Pons (tissue), 1 donor: ENCODE results near the gene TNIK.

Experiments
- DNase-seq: peaks from one replicate; pipeline ENCODE4 v3.0.0-alpha.2; 2016; ENCODE audit warnings: low spot score

TNIK gene

DNA sequence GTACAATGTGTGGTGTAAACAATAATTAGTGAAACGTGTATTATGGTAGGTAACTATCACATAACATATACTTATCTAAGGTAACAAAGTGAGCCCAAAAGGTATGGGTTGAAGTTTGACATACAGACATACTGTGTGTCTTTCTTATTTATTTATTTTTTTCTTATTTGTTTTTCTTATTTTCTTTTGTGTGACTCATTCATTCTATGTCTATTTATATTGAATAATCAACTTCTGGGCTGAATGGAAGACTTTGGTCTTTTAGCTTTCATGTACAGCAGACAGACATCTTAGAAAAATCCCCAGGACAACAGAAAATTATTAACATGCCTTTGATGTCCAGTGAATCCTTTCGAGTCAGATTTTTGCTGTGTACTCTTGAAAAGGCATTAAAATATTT is 233.4 kb downstream of the TNIK start:
- no peak for DNase-seq

- no peak for DNase-seq
These were observed 234.5 kb downstream of the TNIK start for GRCh38 chr3:171225708-171226107.

DNA sequence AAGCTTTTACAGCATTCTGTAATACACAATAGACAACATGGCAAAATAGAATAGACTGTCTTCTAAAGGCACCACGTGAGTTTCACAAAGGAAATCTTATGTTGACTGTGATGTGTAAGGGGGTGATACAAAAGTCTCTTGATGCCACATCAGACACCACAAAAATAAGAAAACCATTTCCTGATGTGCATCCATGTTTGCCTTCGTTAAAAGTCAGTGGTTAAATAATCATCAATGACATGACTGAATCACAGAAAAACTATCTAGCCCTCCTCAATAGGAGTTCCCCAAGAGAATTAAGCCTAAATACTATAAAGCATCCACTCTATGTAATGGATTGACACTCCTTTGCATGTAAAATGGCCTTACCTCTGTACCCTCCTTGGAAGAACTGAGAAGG is 235.0 kb downstream of the TNIK start:
- DNase-seq = no peak

- no peak for DNase-seq
These were observed 236.8 kb downstream of the TNIK start for GRCh38 chr3:171223396-171223795.

DNA sequence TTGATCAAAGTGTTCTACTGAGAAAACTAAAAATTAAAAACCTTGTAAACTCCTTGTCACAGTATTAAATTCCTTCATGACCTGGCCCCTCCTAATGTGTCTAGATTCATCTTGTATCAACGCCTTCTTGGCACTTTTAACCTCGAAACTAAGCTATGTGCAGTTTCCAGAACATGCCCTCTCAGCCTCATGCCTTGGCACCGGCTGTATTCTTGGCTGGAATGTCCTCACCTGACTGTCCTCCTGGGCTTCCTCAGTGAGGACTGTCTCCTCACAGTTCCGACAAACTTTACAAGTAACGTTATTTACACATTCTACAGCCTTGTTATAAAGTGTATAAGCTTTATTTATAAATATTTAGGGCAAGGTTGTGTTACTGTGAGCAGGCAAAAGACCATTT is 237.2 kb downstream of the TNIK start:
- no peak for DNase-seq

GRCh38 chr3:171221597-171221996 is 238.6 kb downstream of the TNIK start:
- no peak for DNase-seq

- DNase-seq = no peak
These were observed 239.1 kb downstream of the TNIK start for GRCh38 chr3:171221104-171221503.

- DNase-seq = no peak
These were observed 240.9 kb downstream of the TNIK start for GRCh38 chr3:171219258-171219657.

GRCh38 chr3:171218069-171218468 is 242.1 kb downstream of the TNIK start:
- no peak for DNase-seq

DNA sequence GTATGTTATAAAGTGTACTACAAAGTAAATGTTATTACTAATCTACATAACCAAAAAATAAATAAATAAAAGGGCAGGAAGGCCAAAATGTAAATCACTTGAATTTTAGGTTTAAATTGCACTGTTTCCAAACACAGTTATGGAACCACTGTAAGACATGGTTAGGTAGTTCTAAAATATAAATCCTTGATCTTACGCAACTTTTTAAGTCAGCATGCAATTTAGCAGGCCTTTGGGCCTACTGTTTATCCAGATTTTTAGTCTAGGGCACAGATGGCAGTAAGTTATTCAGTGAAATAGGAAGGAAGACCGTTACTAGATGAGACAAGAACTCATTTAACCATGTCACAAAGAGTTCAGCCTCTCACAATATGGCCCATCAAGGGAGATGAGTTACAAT is 246.3 kb downstream of the TNIK start:
- no peak for DNase-seq

DNA sequence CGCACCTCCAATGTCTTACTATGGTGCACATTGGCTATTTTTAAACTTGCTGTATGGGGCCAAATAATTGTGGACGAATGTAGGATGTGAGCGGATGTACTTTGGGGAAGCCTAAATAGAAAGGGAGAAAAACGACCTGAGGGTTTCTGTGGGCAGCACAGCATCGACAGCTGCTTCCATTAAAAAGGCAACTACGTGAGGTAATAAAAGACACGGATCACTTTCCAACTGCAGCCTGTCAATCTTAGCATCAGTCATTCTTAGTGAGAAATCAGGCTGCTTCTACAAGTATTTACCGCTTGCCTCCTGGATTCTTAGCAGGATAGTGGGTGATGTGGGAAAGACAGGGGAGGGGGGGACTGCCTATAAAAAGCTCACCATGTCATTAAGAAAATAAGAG is 247.0 kb downstream of the TNIK start:
- DNase-seq = no peak

- no peak for DNase-seq
These were observed 247.6 kb downstream of the TNIK start for GRCh38 chr3:171212648-171213047.

GRCh38 chr3:171206283-171206682 is 253.9 kb downstream of the TNIK start:
- no peak for DNase-seq

- DNase-seq = no peak
These were observed 255.3 kb downstream of the TNIK start for GRCh38 chr3:171204942-171205341.

- DNase-seq = no peak
These were observed 258.4 kb downstream of the TNIK start for GRCh38 chr3:171201825-171202224.

- no peak for DNase-seq
These were observed 259.5 kb downstream of the TNIK start for GRCh38 chr3:171200750-171201088.

- DNase-seq = no peak
These were observed 260.0 kb downstream of the TNIK start for GRCh38 chr3:171200052-171200749.

DNA sequence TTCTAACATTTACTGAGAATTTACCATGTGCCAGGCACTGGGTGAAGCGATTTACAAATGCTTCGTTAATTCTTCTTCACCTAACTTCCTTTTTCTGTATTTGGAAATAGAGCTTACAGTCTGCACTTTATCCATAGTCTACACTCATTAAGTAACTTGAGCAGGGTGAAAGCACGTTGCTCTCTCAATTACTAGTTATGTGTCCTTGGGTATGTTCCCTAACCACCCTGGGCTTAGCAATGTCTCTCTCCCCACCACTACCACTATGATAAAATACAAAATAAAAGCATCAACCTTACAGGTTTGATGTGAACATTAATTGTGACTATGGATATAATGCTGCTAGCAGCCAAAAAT is 260.8 kb downstream of the TNIK start:
- DNase-seq = no peak

DNA sequence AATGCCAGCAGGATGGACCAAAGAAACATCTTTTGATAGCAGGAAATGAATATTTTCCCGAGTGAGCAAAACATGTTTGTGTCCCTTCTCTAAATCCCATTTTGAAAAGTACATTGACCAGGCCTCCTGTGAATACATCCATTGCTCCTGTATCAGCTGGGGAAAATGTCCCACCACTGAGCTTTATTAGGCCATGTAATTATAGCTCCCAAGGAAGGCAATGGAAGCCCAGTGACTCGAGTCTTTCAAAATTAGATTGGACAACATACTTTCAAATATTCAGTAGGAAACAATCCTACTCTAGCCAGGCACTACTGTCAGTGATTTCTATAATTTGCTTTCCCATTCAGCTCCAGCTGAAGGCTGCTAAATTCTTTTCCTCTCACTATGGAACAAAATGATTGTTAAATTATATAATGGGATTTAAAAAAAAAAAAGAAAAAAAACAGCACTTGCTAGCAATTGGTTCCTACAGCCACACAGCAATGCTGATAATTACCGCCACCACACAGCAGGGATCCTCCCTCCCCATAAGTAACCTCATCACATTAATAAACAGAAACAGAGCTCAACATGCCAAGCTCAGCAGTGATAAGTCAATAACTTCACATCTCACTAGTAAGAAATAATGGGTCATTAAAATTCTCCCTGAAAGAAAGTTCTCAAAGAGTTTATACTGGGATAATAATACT is 261.3 kb downstream of the TNIK start:
- DNase-seq = no peak

DNA sequence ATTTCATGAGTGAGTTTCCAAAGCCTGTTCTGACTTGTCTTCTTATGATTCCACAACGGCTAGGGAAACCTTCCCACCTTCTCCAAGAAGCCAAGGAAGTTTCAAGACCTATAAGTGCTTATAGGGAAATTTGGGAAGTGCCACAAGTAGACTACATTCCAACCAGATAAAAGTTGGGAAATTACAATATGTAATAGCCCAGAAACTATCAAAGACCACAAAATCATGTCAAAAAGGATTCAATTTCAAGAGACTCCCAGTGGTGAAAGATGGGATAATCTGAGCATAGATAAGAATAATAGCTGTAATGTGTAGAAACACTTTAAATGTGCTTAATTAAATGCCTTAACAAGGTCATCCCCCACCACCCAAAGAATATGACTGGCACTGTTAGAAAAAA is 264.5 kb downstream of the TNIK start:
- no peak for DNase-seq

DNA sequence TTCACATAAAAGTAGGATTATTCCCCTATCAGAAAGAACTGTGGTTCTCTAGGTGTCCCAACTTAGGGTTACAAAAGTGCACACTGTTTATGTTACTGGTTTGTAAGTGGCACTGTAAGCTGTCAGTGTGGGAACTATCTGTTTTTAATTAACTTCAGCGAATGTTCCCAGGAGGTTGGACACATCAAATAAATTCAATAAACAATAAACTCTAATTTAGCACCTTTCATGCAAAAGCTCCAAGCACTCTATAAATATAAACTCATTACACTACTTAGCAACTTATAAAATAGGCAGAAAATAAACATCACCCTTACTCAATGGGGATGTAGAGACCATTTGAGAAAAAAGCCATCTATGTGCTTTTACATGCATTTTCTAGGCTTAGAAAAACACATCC is 265.2 kb downstream of the TNIK start:
- DNase-seq = no peak

DNA sequence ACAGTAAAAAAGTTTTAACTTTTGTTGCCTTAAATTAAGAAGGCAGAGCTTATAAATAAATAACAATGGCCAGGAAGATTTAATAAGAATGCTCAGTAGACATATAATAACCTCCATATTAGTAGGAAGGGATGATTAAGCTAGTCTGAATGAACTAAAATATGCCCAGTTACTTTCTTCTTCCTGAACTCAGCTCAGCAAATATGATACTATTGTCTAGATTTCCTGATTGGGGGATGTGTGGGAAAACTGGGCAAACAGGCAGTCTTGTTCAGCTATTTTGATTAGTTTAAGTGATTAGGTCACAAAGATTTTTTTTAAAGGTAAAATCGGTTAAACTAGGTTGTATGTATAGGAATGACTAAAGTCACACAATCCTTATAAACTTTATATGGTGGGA is 266.5 kb downstream of the TNIK start:
- no peak for DNase-seq

GRCh38 chr3:171192176-171192854 is 267.9 kb downstream of the TNIK start:
- DNase-seq = no peak

DNA sequence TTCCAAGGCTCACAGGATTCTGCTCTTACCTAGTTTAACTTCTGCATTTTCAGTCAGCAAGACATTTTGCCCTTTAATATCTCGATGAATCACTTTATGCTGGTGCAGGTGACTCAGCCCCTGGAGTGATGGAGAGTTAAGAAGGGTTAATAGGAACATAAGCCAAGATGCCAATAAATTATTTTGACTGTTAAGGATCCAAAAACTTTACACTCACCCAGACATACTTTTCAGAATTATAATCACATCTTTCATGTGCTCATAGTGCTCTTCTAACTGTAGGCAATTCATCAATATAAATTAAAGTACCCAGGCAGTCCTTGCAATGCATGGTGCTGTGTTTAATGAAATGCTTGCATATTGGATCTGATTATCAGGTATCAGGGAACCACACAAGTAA is 269.5 kb downstream of the TNIK start:
- no peak for DNase-seq
